GM19351 (cell line): ENCODE measurements around the gene IPO9.

ENCODE experiments used
- ATAC-seq: cut with Tn5 transposase; IDR thresholded peaks from one replicate; pipeline ENCODE4 v1.9.1; 2021; ENCODE audit warnings: mild to moderate bottlenecking, moderate library complexity; ENCODE audit not compliant: unreplicated experiment

IPO9 gene

GRCh38 chr1:201886103-201886885 is 57.3 kb downstream of the IPO9 start:
- no peak for ATAC-seq

GRCh38 chr1:201887116-201887866 is 58.3 kb downstream of the IPO9 start:
- no peak for ATAC-seq

- ATAC-seq, result no peak
These were observed 59.5 kb downstream of the IPO9 start, which contains the start of gene SHISA4 for GRCh38 chr1:201888282-201889089. TSS of gene SHISA4 (plus strand) at chr1:201888898. CDS start at chr1:201888995, 97 bp downstream.

- ATAC-seq, result no peak
These were observed 60.4 kb downstream of the IPO9 start for GRCh38 chr1:201889090-201889968.

- no peak for ATAC-seq
These were observed 61.3 kb downstream of the IPO9 start for GRCh38 chr1:201890223-201890622.

GRCh38 chr1:201890806-201891450 is 62.0 kb downstream of the IPO9 start:
- no peak for ATAC-seq

GRCh38 chr1:201891451-201892045 is 62.6 kb downstream of the IPO9 start:
- ATAC-seq, result no peak

- ATAC-seq, result no peak
These were observed 63.3 kb downstream of the IPO9 start for GRCh38 chr1:201892211-201892610.

GRCh38 chr1:201893431-201893830 is 64.5 kb downstream of the IPO9 start:
- no peak for ATAC-seq

- no peak for ATAC-seq
These were observed 65.6 kb downstream of the IPO9 start for GRCh38 chr1:201894343-201895119.

GRCh38 chr1:201895120-201895665 is 66.2 kb downstream of the IPO9 start:
- no peak for ATAC-seq

- peak; percentile 81 for ATAC-seq
These were observed 67.2 kb downstream of the IPO9 start for GRCh38 chr1:201895913-201896807.

GRCh38 chr1:201896951-201897391 is 68.0 kb downstream of the IPO9 start:
- no peak for ATAC-seq

GRCh38 chr1:201898240-201898894 is 69.4 kb downstream of the IPO9 start:
- ATAC-seq, result no peak

GRCh38 chr1:201898992-201899391 is 70.0 kb downstream of the IPO9 start:
- no peak for ATAC-seq

GRCh38 chr1:201899683-201900429 is 70.9 kb downstream of the IPO9 start:
- no peak for ATAC-seq
